Measurements from ENCODE around the gene FBXO11.
A peak's percentile ranks its signal among the peaks of the same experiment; 100 is the strongest.

FBXO11 gene

DNA sequence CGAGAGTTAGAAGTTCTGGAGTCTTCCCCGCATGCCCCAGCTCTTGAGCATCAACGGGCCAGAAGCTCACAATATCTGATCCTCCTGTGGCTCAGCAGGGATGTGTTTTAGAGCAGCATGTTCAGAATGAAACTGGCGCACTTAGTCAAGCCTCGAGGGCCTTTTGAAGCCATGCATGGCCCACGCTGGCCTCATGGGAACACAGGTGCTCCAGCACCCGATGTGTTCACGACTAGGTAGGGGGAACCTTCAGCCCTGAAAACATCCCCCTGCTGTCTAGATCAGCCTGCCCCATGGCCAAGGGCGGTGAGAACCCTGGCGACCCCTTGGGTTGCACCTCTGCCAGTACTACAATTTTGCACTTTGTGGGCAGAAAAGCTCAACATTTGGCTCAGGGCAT is 90.5 kb downstream of the FBXO11 start:
- TF ChIP-seq, protein P1, sequence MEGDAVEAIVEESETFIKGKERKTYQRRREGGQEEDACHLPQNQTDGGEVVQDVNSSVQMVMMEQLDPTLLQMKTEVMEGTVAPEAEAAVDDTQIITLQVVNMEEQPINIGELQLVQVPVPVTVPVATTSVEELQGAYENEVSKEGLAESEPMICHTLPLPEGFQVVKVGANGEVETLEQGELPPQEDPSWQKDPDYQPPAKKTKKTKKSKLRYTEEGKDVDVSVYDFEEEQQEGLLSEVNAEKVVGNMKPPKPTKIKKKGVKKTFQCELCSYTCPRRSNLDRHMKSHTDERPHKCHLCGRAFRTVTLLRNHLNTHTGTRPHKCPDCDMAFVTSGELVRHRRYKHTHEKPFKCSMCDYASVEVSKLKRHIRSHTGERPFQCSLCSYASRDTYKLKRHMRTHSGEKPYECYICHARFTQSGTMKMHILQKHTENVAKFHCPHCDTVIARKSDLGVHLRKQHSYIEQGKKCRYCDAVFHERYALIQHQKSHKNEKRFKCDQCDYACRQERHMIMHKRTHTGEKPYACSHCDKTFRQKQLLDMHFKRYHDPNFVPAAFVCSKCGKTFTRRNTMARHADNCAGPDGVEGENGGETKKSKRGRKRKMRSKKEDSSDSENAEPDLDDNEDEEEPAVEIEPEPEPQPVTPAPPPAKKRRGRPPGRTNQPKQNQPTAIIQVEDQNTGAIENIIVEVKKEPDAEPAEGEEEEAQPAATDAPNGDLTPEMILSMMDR (conservative IDR thresholded peaks at IDR 0.05; ENCODE audit: control insufficient read depth, insufficient read depth, low read depth, low read length): no peak
- no peak overlapping the region for H3K4me3 ChIP-seq (ENCODE audit: control insufficient read depth, low read depth, low read length)
- no peak for DNase-seq (ENCODE audit: low read depth)

DNA sequence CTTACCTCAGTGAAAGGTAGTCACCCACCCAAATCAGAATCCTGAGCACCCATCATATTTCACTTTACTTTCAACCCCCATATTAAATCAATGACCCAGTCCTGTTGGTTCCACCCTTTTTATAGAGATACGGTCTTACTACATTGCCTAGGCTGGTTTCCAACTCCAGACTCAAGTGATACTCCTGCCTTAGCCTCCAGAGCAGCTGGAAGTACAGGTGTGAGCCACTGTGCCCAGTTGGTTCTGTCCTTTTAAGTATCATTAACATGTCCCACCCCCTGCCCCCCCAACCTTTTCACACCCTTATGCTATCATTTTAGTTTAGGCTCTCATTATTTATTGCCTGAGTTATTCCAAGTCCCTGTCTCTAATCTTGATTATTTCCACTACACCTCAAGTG is 94.6 kb downstream of the FBXO11 start:
- no peak overlapping the region for H3K4me3 ChIP-seq (ENCODE audit: control insufficient read depth, low read depth, low read length)
- TF ChIP-seq, protein P1 (conservative IDR thresholded peaks at IDR 0.05; ENCODE audit: control insufficient read depth, insufficient read depth, low read depth, low read length): no peak
- DNase-seq (ENCODE audit: low read depth): no peak

DNA sequence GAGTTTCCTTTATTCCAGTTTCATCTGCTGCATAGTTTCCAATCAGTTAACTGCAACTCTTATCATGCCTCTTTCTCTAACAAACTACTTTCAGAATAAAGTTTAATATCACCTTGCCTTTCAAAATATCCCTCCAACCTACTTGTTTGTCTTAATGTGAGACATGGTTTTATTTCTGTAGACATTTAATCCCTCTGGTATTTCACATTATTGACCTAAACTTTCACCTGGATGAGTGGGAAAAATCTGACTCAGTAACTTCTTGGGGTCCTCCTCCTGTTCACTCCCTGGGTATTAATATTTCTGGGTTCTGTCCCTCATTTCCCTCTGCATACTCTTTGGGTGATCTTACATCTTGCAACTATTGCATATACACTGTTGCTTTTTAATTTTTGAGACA is 95.4 kb downstream of the FBXO11 start:
- DNase-seq (ENCODE audit: low read depth): peak; percentile 31
- no peak overlapping the region for H3K4me3 ChIP-seq (ENCODE audit: control insufficient read depth, low read depth, low read length)
- TF ChIP-seq, protein P1 (conservative IDR thresholded peaks at IDR 0.05; ENCODE audit: control insufficient read depth, insufficient read depth, low read depth, low read length): no peak

DNA sequence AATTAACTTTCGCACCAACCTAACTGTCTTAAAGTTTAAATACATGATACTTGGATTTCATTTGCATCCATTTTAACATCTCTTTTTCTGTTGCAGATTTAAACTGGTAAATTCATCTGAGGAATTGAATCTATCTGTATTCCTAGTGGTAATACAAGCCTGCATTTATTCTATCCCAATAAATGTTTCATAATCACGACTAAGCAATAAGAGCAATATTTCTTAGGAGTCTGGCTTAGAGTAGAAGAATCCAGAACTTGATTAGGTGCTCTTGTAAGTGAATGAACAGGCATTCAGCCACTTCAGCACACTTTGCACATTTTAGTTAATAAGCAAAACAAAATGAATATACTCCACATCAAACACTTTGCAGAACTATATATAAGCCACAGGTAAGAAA is 96.4 kb downstream of the FBXO11 start:
- H3K4me3 ChIP-seq (ENCODE audit: control insufficient read depth, low read depth, low read length): no peak overlapping the region
- no peak for DNase-seq (ENCODE audit: low read depth)
- TF ChIP-seq, protein P1 (conservative IDR thresholded peaks at IDR 0.05; ENCODE audit: control insufficient read depth, insufficient read depth, low read depth, low read length): no peak

DNA sequence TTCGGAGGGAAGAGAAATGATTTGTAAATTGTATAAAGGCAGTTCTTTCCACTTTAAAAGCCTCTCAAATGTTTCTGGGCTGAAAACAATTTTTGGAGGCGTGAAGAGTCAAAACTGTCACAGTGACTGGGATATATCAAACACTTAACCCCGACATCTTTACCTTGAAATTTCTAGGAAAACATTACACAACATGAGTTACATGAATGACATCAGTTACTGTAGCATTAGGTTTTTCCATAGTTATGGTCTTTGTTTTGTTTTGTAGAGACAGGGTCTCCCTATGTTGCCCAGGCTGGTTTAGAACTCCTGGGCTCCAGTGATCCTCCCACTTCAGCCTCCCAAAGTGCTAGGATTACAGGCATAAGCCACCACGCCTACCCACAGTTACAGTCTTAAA is 97.7 kb downstream of the FBXO11 start:
- no peak for DNase-seq (ENCODE audit: low read depth)
- no peak overlapping the region for H3K4me3 ChIP-seq (ENCODE audit: control insufficient read depth, low read depth, low read length)
- TF ChIP-seq, protein P1 (conservative IDR thresholded peaks at IDR 0.05; ENCODE audit: control insufficient read depth, insufficient read depth, low read depth, low read length): no peak

DNA sequence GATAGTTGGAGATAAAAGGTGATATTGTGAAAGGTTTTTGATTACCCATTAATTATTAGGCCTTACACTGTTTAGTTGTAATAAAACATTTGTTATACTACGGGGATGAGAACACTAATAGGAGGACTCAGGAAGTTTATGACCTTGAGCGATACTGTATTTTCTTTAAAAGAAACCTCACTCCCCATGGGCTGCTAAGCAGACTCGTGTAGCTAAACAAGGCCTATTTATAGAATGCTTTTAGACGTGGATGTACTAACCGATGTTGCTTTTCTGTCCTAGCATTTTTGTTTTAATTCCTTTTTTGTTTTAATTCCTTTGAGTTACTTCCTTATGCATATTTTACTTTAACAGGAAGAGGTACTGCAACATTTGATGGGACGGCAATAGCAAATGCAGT is 100.4 kb downstream of the FBXO11 start:
- H3K4me3 ChIP-seq (ENCODE audit: control insufficient read depth, low read depth, low read length): no peak overlapping the region
- no peak for DNase-seq (ENCODE audit: low read depth)
- TF ChIP-seq, protein P1 (conservative IDR thresholded peaks at IDR 0.05; ENCODE audit: control insufficient read depth, insufficient read depth, low read depth, low read length): no peak

DNA sequence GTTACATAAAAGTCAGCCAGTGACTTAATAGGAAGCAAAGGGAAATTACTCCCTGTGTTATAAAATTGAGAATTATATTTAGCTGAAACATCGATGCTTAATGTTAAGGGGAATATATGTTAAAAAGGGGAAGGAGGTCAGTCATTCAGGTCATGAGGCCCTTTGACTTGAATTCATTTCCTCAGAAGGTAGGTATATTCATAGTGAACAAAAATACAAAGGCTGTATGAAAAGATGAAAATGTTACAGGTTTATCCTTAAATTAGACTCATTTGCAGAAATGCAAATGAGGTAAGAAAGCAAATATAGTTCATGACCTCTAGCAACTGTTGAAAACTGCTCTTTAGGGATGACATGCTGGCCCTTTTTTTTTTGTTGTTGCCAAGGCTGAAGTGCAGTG is 102.5 kb downstream of the FBXO11 start:
- TF ChIP-seq, protein P1 (conservative IDR thresholded peaks at IDR 0.05; ENCODE audit: control insufficient read depth, insufficient read depth, low read depth, low read length): no peak
- DNase-seq (ENCODE audit: low read depth): no peak
- H3K4me3 ChIP-seq (ENCODE audit: control insufficient read depth, low read depth, low read length): no peak overlapping the region
